Karpas-422 (cell line): ENCODE data around the gene CHAC1. TPM values are rescaled to one million over a fixed set of nuclear protein-coding genes. Genes with fewer than 3 reads are reported as not detected.

Experiments
- DNase-seq: peaks from one replicate; pipeline ENCODE4 v3.0.0-alpha.2; 2015
- H2AFZ ChIP-seq: fragments of 200-600 bp; sonication (generic); 2 replicates; pipeline ENCODE4 v1.6.1; 2014; ENCODE audit warnings: antibody characterized with exemption, low read length, mixed read lengths
- H3K27ac ChIP-seq: fragments of 200-600 bp; sonication (generic); 2 replicates; pipeline ENCODE4 v1.5.1; 2014; ENCODE audit warnings: mild to moderate bottlenecking, low read length, moderate library complexity
- H3K27me3 ChIP-seq: fragments of 200-600 bp; sonication (generic); 2 replicates; pipeline ENCODE4 v1.6.1; 2014; ENCODE audit warnings: low read length, mixed read lengths
- H3K36me3 ChIP-seq: fragments of 200-600 bp; sonication (generic); 2 replicates; pipeline ENCODE4 v1.6.1; 2014; ENCODE audit warnings: low read length, mixed read lengths; ENCODE audit not compliant: insufficient read depth
- H3K4me1 ChIP-seq: fragments of 200-600 bp; sonication (generic); 2 replicates; pipeline ENCODE4 v1.6.1; 2014; ENCODE audit warnings: mild to moderate bottlenecking, low read length, mixed read lengths
- H3K4me2 ChIP-seq: fragments of 200-600 bp; sonication (generic); 2 replicates; pipeline ENCODE4 v1.6.1; 2014; ENCODE audit warnings: low read length, low read depth, mild to moderate bottlenecking; ENCODE audit not compliant: poor library complexity, severe bottlenecking
- H3K4me3 ChIP-seq: fragments of 200-600 bp; sonication (generic); 2 replicates; pipeline ENCODE4 v1.5.1; 2014; ENCODE audit warnings: mild to moderate bottlenecking, antibody characterized with exemption, low read length, mixed read lengths
- H3K79me2 ChIP-seq: fragments of 200-600 bp; sonication (generic); 2 replicates; pipeline ENCODE4 v1.6.1; 2014; ENCODE audit warnings: mild to moderate bottlenecking, low read length, mixed read lengths
- H3K9ac ChIP-seq: fragments of 200-600 bp; sonication (generic); 2 replicates; pipeline ENCODE4 v1.6.0; 2014; ENCODE audit warnings: low read length
- H3K9me2 ChIP-seq: fragments of 200-600 bp; sonication (generic), shearing (Covaris generic); replicated peaks from 2 replicates; pipeline ENCODE4 v1.6.0; 2014; ENCODE audit warnings: mild to moderate bottlenecking, low read length, moderate library complexity; ENCODE audit not compliant: insufficient read depth
- H3K9me3 ChIP-seq: fragments of 300-700, 200-600 bp; sonication (generic); 2 replicates; pipeline ENCODE4 v1.6.1; 2014; ENCODE audit warnings: low read length, mixed read lengths
- H4K20me1 ChIP-seq: fragments of 200-600 bp; sonication (generic); 2 replicates; pipeline ENCODE4 v1.6.1; 2014; ENCODE audit warnings: mild to moderate bottlenecking, antibody characterized with exemption, low read length, low read depth; ENCODE audit not compliant: insufficient read depth
- total RNA-seq: library from RNA; depleted of rRNA; stranded (reverse); fragments of >200 nt; shearing (Covaris generic); gene quantifications from 2 replicates; pipeline ENCODE4 v1.2.3, GENCODE V29; 2014; ENCODE audit warnings: low replicate concordance; rRNA removed

Gene CHAC1
- 41.6 and 45.5 TPM in 2 replicates for total RNA-seq

- H2AFZ ChIP-seq = peak within 1 kb of the TSS; percentile 61
Measured at GRCh38 chr15:40952901-40953712, at the start of gene CHAC1. CHAC1 (plus strand) TSS chr15:40953471; CDS start chr15:40953584, 113 bp downstream.

GRCh38 chr15:40904552-40905201 is 48.6 kb upstream of the CHAC1 start:
- peaks cover 7% of the 10 kb centered on the region for H3K79me2 ChIP-seq
- no peak overlapping the region for H3K9ac ChIP-seq
- no peak overlapping the region for H3K27ac ChIP-seq
- no peak for DNase-seq
- peaks cover 9% of the 10 kb centered on the region for H3K36me3 ChIP-seq
- no peak overlapping the region for H2AFZ ChIP-seq
- 0 out of 2 replicates have a peak, but pooled peaks cover 3% of the 10 kb centered on the region for H4K20me1 ChIP-seq
- H3K4me1 ChIP-seq = peaks cover 24% of the 10 kb centered on the region
- no peak overlapping the region for H3K4me3 ChIP-seq
- H3K27me3 ChIP-seq = no peaks in the 10 kb centered on the region
- no peaks in the 10 kb centered on the region for H3K9me2 ChIP-seq
- H3K9me3 ChIP-seq = no peaks in the 10 kb centered on the region
- H3K4me2 ChIP-seq = no peak overlapping the region

More at GRCh38 chr15:40952901-40953712, at the start of gene CHAC1:
- Histone ChIP-seq H4K20me1 (no peaks in the 10 kb centered on the region), H3K27ac (peak within 1 kb of the TSS; percentile 70; the same call in 1 of the 2 replicates), H3K4me3 (peak within 1 kb of the TSS; percentile 75), H3K4me2 (peak within 1 kb of the TSS; percentile 84), H3K9ac (peak within 1 kb of the TSS; percentile 90), H3K4me1 (peaks cover 26% of the 10 kb centered on the region), H3K36me3 (no peaks in the 10 kb centered on the region; the same call in 1 of the 2 replicates), H3K27me3 (no peaks in the 10 kb centered on the region), H3K9me3 (no peaks in the 10 kb centered on the region), H3K9me2 (no peaks in the 10 kb centered on the region), H3K79me2 (no peaks in the 10 kb centered on the region)
- peak; percentile 98 for DNase-seq

- Histone ChIP-seq H3K9ac (peak overlapping the region; percentile 92), H3K9me2 (no peaks in the 10 kb centered on the region), H3K79me2 (no peaks in the 10 kb centered on the region), H3K27ac (peak overlapping the region; percentile 57), H3K36me3 (no peaks in the 10 kb centered on the region), H3K4me2 (peak overlapping the region; percentile 100), H2AFZ (peak overlapping the region; percentile 65; the same call in 1 of the 2 replicates), H4K20me1 (0 out of 2 replicates have a peak, but pooled peaks cover 3% of the 10 kb centered on the region), H3K4me3 (peak overlapping the region; percentile 92), H3K4me1 (peaks cover 24% of the 10 kb centered on the region), H3K9me3 (no peaks in the 10 kb centered on the region), H3K27me3 (no peaks in the 10 kb centered on the region)
- peak; percentile 92 for DNase-seq
Measured at GRCh38 chr15:40906091-40906990, 46.9 kb upstream of the CHAC1 start.

GRCh38 chr15:40906991-40907802 is 46.1 kb upstream of the CHAC1 start:
- peak; percentile 85 for DNase-seq
- Histone ChIP-seq H2AFZ (peak overlapping the region; percentile 65; the same call in 1 of the 2 replicates), H3K4me1 (peaks cover 24% of the 10 kb centered on the region)

GRCh38 chr15:40908095-40908494 is 45.2 kb upstream of the CHAC1 start:
- H3K4me1 ChIP-seq = peaks cover 24% of the 10 kb centered on the region
- H3K4me2 ChIP-seq = no peak overlapping the region
- no peaks in the 10 kb centered on the region for H3K36me3 ChIP-seq
- H2AFZ ChIP-seq = no peak overlapping the region
- no peaks in the 10 kb centered on the region for H3K79me2 ChIP-seq
- H3K9me3 ChIP-seq = no peaks in the 10 kb centered on the region
- DNase-seq = no peak
- no peak overlapping the region for H3K4me3 ChIP-seq
- no peak overlapping the region for H3K27ac ChIP-seq
- H4K20me1 ChIP-seq = 0 out of 2 replicates have a peak, but pooled peaks cover 3% of the 10 kb centered on the region
- peak overlapping the region; percentile 92; the same call in 1 of the 2 replicates for H3K9ac ChIP-seq
- H3K9me2 ChIP-seq = no peaks in the 10 kb centered on the region
- H3K27me3 ChIP-seq = no peaks in the 10 kb centered on the region

More at GRCh38 chr15:40906991-40907802, 46.1 kb upstream of the CHAC1 start:
- peak overlapping the region; percentile 100 for H3K4me2 ChIP-seq
- H3K27ac ChIP-seq = peak overlapping the region; percentile 57; the same call in 1 of the 2 replicates
- H3K9me3 ChIP-seq = no peaks in the 10 kb centered on the region
- H4K20me1 ChIP-seq = 0 out of 2 replicates have a peak, but pooled peaks cover 3% of the 10 kb centered on the region
- no peaks in the 10 kb centered on the region for H3K36me3 ChIP-seq
- H3K79me2 ChIP-seq = no peaks in the 10 kb centered on the region
- no peaks in the 10 kb centered on the region for H3K9me2 ChIP-seq
- no peaks in the 10 kb centered on the region for H3K27me3 ChIP-seq
- H3K4me3 ChIP-seq = peak overlapping the region; percentile 92
- H3K9ac ChIP-seq = peak overlapping the region; percentile 92

GRCh38 chr15:40909662-40910630 is 43.3 kb upstream of the CHAC1 start:
- H3K79me2 ChIP-seq = no peaks in the 10 kb centered on the region
- H3K27me3 ChIP-seq = no peaks in the 10 kb centered on the region
- no peaks in the 10 kb centered on the region for H3K9me2 ChIP-seq
- H3K27ac ChIP-seq = no peak overlapping the region
- no peaks in the 10 kb centered on the region for H4K20me1 ChIP-seq
- H3K4me2 ChIP-seq = no peak overlapping the region
- no peak for DNase-seq
- no peak overlapping the region for H3K4me3 ChIP-seq
- H3K9ac ChIP-seq = no peak overlapping the region
- H2AFZ ChIP-seq = no peak overlapping the region
- no peaks in the 10 kb centered on the region for H3K36me3 ChIP-seq
- H3K9me3 ChIP-seq = no peaks in the 10 kb centered on the region
- peaks cover 19% of the 10 kb centered on the region for H3K4me1 ChIP-seq
